Measurements from ENCODE around the gene TBC1D1.

TBC1D1 gene

GRCh38 chr4:37873386-37873785 is 17.5 kb upstream of the TBC1D1 start:
- TF ChIP-seq CTCF (conservative IDR thresholded peaks at IDR 0.05) = no peak
- no peak for TF ChIP-seq ZFX (IDR thresholded peaks at IDR 0.05)
- no peak overlapping the region for H3K27ac ChIP-seq

- no peak overlapping the region for H3K27ac ChIP-seq
- TF ChIP-seq ZFX (IDR thresholded peaks at IDR 0.05) = no peak
- TF ChIP-seq CTCF (conservative IDR thresholded peaks at IDR 0.05) = no peak
Measured at GRCh38 chr4:37876156-37876555, 14.7 kb upstream of the TBC1D1 start.

GRCh38 chr4:37879365-37879764 is 11.5 kb upstream of the TBC1D1 start:
- H3K27ac ChIP-seq = no peak overlapping the region
- TF ChIP-seq ZFX (IDR thresholded peaks at IDR 0.05) = no peak
- TF ChIP-seq CTCF (conservative IDR thresholded peaks at IDR 0.05) = no peak

- no peak overlapping the region for H3K27ac ChIP-seq
- TF ChIP-seq ZFX (IDR thresholded peaks at IDR 0.05) = no peak
- no peak for TF ChIP-seq CTCF (conservative IDR thresholded peaks at IDR 0.05)
Measured at GRCh38 chr4:37881811-37882210, 9.1 kb upstream of the TBC1D1 start.

- no peak overlapping the region for H3K27ac ChIP-seq
- no peak for TF ChIP-seq ZFX (IDR thresholded peaks at IDR 0.05)
- TF ChIP-seq CTCF (conservative IDR thresholded peaks at IDR 0.05) = peak; percentile 41
Measured at GRCh38 chr4:37882665-37883296, 8.1 kb upstream of the TBC1D1 start.

- H3K27ac ChIP-seq = no peak overlapping the region
- no peak for TF ChIP-seq ZFX (IDR thresholded peaks at IDR 0.05)
Measured at GRCh38 chr4:37884855-37885487, 5.9 kb upstream of the TBC1D1 start.

- TF ChIP-seq ZFX (IDR thresholded peaks at IDR 0.05) (no peak), CTCF (conservative IDR thresholded peaks at IDR 0.05) (no peak)
- H3K27ac ChIP-seq = no peak overlapping the region
Measured at GRCh38 chr4:37885496-37885895, 5.4 kb upstream of the TBC1D1 start.
